Fibroblast of lung (primary cell): ENCODE measurements around the gene EFS. TPM values are rescaled to one million over a fixed set of nuclear protein-coding genes. Genes with fewer than 3 reads are reported as not detected.

ENCODE experiments used
- DNase-seq, 2 donors: peaks; one replicate each; pipeline versions ENCODE4 v3.0.0 to v3.0.0-alpha.2; 2010; ENCODE audit warnings: low read depth in 2 of 2
- H2AFZ ChIP-seq: 2 replicates; pipeline ENCODE4 v1.5.1; 2012; ENCODE audit warnings: low read length, control low read depth, inconsistent platforms
- H3K27ac ChIP-seq: 2 replicates; pipeline ENCODE4 v1.5.1; 2011; ENCODE audit warnings: low read length, control low read depth; ENCODE audit not compliant: insufficient read depth
- H3K27me3 ChIP-seq: 2 replicates; pipeline ENCODE4 v1.5.1; 2011; ENCODE audit warnings: mild to moderate bottlenecking, low read length; ENCODE audit not compliant: control insufficient read depth, insufficient read depth
- H3K36me3 ChIP-seq: 2 replicates; pipeline ENCODE4 v1.5.1; 2011; ENCODE audit warnings: low read length; ENCODE audit not compliant: control insufficient read depth, insufficient read depth
- H3K4me1 ChIP-seq: 2 replicates; pipeline ENCODE4 v1.5.1; 2011; ENCODE audit warnings: low read length; ENCODE audit not compliant: control insufficient read depth, insufficient read depth; ENCODE audit errors: extremely low read depth
- H3K4me2 ChIP-seq: 2 replicates; pipeline ENCODE4 v1.5.1; 2011; ENCODE audit warnings: low read length, control low read depth; ENCODE audit not compliant: insufficient read depth; ENCODE audit errors: extremely low read depth
- H3K4me3 ChIP-seq, 4 experiments: fragments of 200-600 bp in 1 of 4; sonication (generic) in 1 of 4; replicated peaks in 1 of 4; 2 replicates each; pipeline ENCODE4 v1.5.1; 2011 to 2016; ENCODE audit warnings: low read length in 4 of 4, low read depth in 3 of 4, mild to moderate bottlenecking in 3 of 4, control low read depth in 2 of 4, inconsistent platforms in 1 of 4, mixed read lengths in 1 of 4; ENCODE audit not compliant: insufficient read depth in 1 of 4; ENCODE audit errors: control extremely low read depth in 1 of 4
- H3K79me2 ChIP-seq: 2 replicates; pipeline ENCODE4 v1.5.1; 2012; ENCODE audit warnings: mild to moderate bottlenecking, low read length, inconsistent platforms; ENCODE audit not compliant: control insufficient read depth, insufficient read depth
- H3K9ac ChIP-seq: 2 replicates; pipeline ENCODE4 v1.5.1; 2011; ENCODE audit warnings: mild to moderate bottlenecking, low read length, control low read depth; ENCODE audit not compliant: insufficient read depth
- H3K9me3 ChIP-seq: 2 replicates; pipeline ENCODE4 v1.5.1; 2012; ENCODE audit warnings: low read depth, low read length; ENCODE audit not compliant: control insufficient read depth, insufficient read depth
- H4K20me1 ChIP-seq: 2 replicates; pipeline ENCODE4 v1.5.1; 2011; ENCODE audit warnings: low read length; ENCODE audit not compliant: control insufficient read depth, insufficient read depth; ENCODE audit errors: extremely low read depth
- CTCF ChIP-seq, 2 donors: IDR thresholded peaks in 1 of 2; conservative IDR thresholded peaks in 1 of 2; 1 replicate in 1 of 2; 2 replicates in 1 of 2; pipeline ENCODE4 v1.5.1; 2011 to 2012; ENCODE audit warnings: low read length in 2 of 2, control low read depth in 1 of 2, inconsistent platforms in 1 of 2, low read depth in 1 of 2, mild to moderate bottlenecking in 1 of 2
- EZH2 ChIP-seq: IDR thresholded peaks from 2 replicates; pipeline ENCODE4 v1.5.1; 2012; ENCODE audit warnings: low read length, control low read depth, mild to moderate bottlenecking; ENCODE audit errors: missing control alignments
- polyA plus RNA-seq, 2 donors: library from polyadenylated mRNA; depleted of rRNA in 1 of 2; stranded (reverse) in 1 of 2; unstranded in 1 of 2; fragments of >200 nt; gene quantifications; 2 replicates each; pipeline ENCODE4 v1.2.1, GENCODE V29; 2011 to 2012; ENCODE audit warnings: missing spikeins in 1 of 2
- total RNA-seq: library from RNA; depleted of rRNA; stranded (reverse); fragments of >200 nt; gene quantifications from 2 replicates; pipeline ENCODE4 v1.2.1, GENCODE V29; 2014

Gene EFS
- total and polyA plus RNA-seq, 2 donors (not counting 1 experiment from before 2014, with no cell fraction given), result 2.3 to 12.2 TPM

GRCh38 chr14:23346693-23347405 lies 18.1 kb downstream of the EFS start:
- H3K9ac ChIP-seq, result no peak overlapping the region
- H3K27ac ChIP-seq, result no peak overlapping the region
- no peak overlapping the region for H2AFZ ChIP-seq
- no peaks in the 10 kb centered on the region for H3K36me3 ChIP-seq
- no peaks in the 10 kb centered on the region for H3K4me1 ChIP-seq
- DNase-seq, result no peak
- no peak overlapping the region for H3K4me3 ChIP-seq
- peaks cover 2% of the 10 kb centered on the region for H3K27me3 ChIP-seq
- H3K9me3 ChIP-seq, result no peaks in the 10 kb centered on the region
- H3K4me2 ChIP-seq, result no peak overlapping the region
- H3K79me2 ChIP-seq, result no peaks in the 10 kb centered on the region
- no peaks in the 10 kb centered on the region for H4K20me1 ChIP-seq
- no peak for TF ChIP-seq CTCF (conservative IDR thresholded peaks at IDR 0.05 in 1 of 2, IDR thresholded peaks at IDR 0.05 in 1 of 2; ENCODE audit: low read depth in 1 of 2, low read length in 2 of 2)
- no peak for TF ChIP-seq EZH2

- no peaks in the 10 kb centered on the region for H3K9me3 ChIP-seq
- H2AFZ ChIP-seq, result no peak overlapping the region
- H3K79me2 ChIP-seq, result no peaks in the 10 kb centered on the region
- H3K4me3 ChIP-seq, result no peak overlapping the region
- H3K4me2 ChIP-seq, result no peak overlapping the region
- H3K36me3 ChIP-seq, result no peaks in the 10 kb centered on the region
- DNase-seq, result no peak
- H3K27ac ChIP-seq, result no peak overlapping the region
- no peak overlapping the region for H3K9ac ChIP-seq
- H3K4me1 ChIP-seq, result no peaks in the 10 kb centered on the region
- no peaks in the 10 kb centered on the region for H4K20me1 ChIP-seq
- no peaks in the 10 kb centered on the region for H3K27me3 ChIP-seq
- no peak for TF ChIP-seq EZH2
- TF ChIP-seq CTCF (conservative IDR thresholded peaks at IDR 0.05 in 1 of 2, IDR thresholded peaks at IDR 0.05 in 1 of 2; ENCODE audit: low read depth in 1 of 2, low read length in 2 of 2), result no peak
Observed at GRCh38 chr14:23345987-23346692, 18.8 kb downstream of the EFS start.

DNA sequence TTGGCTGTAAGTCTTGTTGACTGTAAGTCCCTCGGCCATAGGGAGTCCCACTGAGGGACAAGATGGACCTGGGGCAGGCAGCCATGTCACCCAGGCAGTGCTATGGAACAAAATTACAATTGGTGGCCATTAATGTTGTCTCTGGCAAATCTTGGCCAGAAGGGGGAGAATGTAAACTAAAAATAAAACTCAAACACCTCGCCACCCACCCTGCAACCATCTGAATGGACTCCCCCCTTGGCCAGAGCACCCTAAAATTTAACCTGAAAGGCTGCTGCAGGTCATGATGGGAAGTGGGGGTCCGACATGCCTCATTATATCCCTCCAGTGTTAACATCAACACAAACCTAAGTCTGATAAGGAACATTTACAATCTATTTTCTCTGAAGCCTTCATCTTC lies 20.5 kb downstream of the EFS start:
- Histone ChIP-seq H3K79me2 (no peaks in the 10 kb centered on the region), H3K4me2 (no peak overlapping the region), H3K9ac (no peak overlapping the region), H3K4me1 (no peaks in the 10 kb centered on the region), H3K27ac (no peak overlapping the region), H4K20me1 (no peaks in the 10 kb centered on the region), H3K27me3 (no peaks in the 10 kb centered on the region), H2AFZ (no peak overlapping the region), H3K9me3 (no peaks in the 10 kb centered on the region), H3K36me3 (no peaks in the 10 kb centered on the region), H3K4me3 (no peak overlapping the region)
- TF ChIP-seq CTCF (conservative IDR thresholded peaks at IDR 0.05 in 1 of 2, IDR thresholded peaks at IDR 0.05 in 1 of 2; ENCODE audit: low read depth in 1 of 2, low read length in 2 of 2) (peak in 1 of 2 donors; percentile 13), EZH2 (no peak)
- no peak for DNase-seq
